Effector memory CD8-positive, alpha-beta T cell (primary cell): ENCODE results near the gene ARHGEF39.
"Not testable (repeated sequence)": the region's sequence is repeated elsewhere in the genome, so short reads cannot be mapped to it uniquely, and the experiment has no call there.

Experiments
- ATAC-seq: fragments of 150-1000 bp; cut with Tn5 transposase; replicated peaks from 2 replicates; pipeline ENCODE4 v1.10.0; 2021; ENCODE audit warnings: mild to moderate bottlenecking, moderate library complexity
- DNase-seq, 3 experiments: peaks; one replicate each; pipeline ENCODE4 v3.0.0; 2021
- H3K27ac Mint-ChIP-seq, 2 donors: one replicate each; pipeline ENCODE4 v1.8.0; 2022; ENCODE audit warnings: mild to moderate bottlenecking in 2 of 2, mixed read lengths in 2 of 2, moderate library complexity in 2 of 2
- H3K27me3 Mint-ChIP-seq, 2 donors: one replicate each; pipeline ENCODE4 v1.8.0; 2022; ENCODE audit warnings: mixed read lengths in 2 of 2
- H3K36me3 Mint-ChIP-seq: one replicate; pipeline ENCODE4 v1.8.0; 2022; ENCODE audit warnings: mild to moderate bottlenecking, moderate library complexity, mixed read lengths; ENCODE audit not compliant: insufficient read depth
- H3K4me1 Mint-ChIP-seq, 2 donors: one replicate each; pipeline ENCODE4 v1.8.0; 2022; ENCODE audit warnings: low read depth in 2 of 2, mixed read lengths in 2 of 2
- H3K4me3 Mint-ChIP-seq, 2 donors: one replicate each; pipeline ENCODE4 v1.8.0; 2022; ENCODE audit warnings: mild to moderate bottlenecking in 2 of 2, mixed read lengths in 2 of 2, moderate library complexity in 2 of 2
- H3K9me3 Mint-ChIP-seq, 2 donors: one replicate each; pipeline ENCODE4 v1.8.0; 2022; ENCODE audit warnings: mixed read lengths in 2 of 2

ARHGEF39 gene

GRCh38 chr9:35636877-35637246, 28.1 kb downstream of the ARHGEF39 start:
- peak overlapping the region in 1 of 2 donors; percentile 54 for H3K4me3 Mint-ChIP-seq
- ATAC-seq, H3K27me3 Mint-ChIP-seq, H3K36me3 Mint-ChIP-seq, H3K9me3 Mint-ChIP-seq, DNase-seq: not testable (repeated sequence)
- H3K4me1 Mint-ChIP-seq = peaks cover 48 to 53% of the 10 kb centered on the region in 2 donors
- H3K27ac Mint-ChIP-seq = peak overlapping the region; percentile 89 to 92

- Mint-ChIP-seq H3K4me3 (peak overlapping the region; percentile 31 to 54), H3K27ac (peak overlapping the region; percentile 89 to 92), H3K27me3 (no peaks in the 10 kb centered on the region), H3K36me3 (peaks cover 2% of the 10 kb centered on the region), H3K4me1 (peaks cover 48 to 53% of the 10 kb centered on the region in 2 donors), H3K9me3 (no peaks in the 10 kb centered on the region)
- no peak for DNase-seq
- ATAC-seq = peak; percentile 16
Observed at GRCh38 chr9:35636135-35636876, 28.7 kb downstream of the ARHGEF39 start.

- peak overlapping the region in 1 of 2 donors; percentile 54 for H3K4me3 Mint-ChIP-seq
- no peak for DNase-seq
- no peaks in the 10 kb centered on the region for H3K9me3 Mint-ChIP-seq
- no peak for ATAC-seq
- H3K27me3 Mint-ChIP-seq = no peaks in the 10 kb centered on the region
- peaks cover 45 to 53% of the 10 kb centered on the region in 2 donors for H3K4me1 Mint-ChIP-seq
- peaks cover 2% of the 10 kb centered on the region for H3K36me3 Mint-ChIP-seq
- H3K27ac Mint-ChIP-seq = peak overlapping the region; percentile 89 to 92
Observed at GRCh38 chr9:35635730-35636129, 29.3 kb downstream of the ARHGEF39 start.

- H3K9me3 Mint-ChIP-seq = no peaks in the 10 kb centered on the region
- no peak overlapping the region for H3K27ac Mint-ChIP-seq
- ATAC-seq = no peak
- no peak overlapping the region for H3K4me3 Mint-ChIP-seq
- peaks cover 5 to 7% of the 10 kb centered on the region in 2 donors for H3K4me1 Mint-ChIP-seq
- H3K27me3 Mint-ChIP-seq = no peaks in the 10 kb centered on the region
- DNase-seq = no peak
- no peaks in the 10 kb centered on the region for H3K36me3 Mint-ChIP-seq
Observed at GRCh38 chr9:35629597-35629996, 35.4 kb downstream of the ARHGEF39 start.

- ATAC-seq (no peak), DNase-seq (no peak)
- Mint-ChIP-seq H3K27ac (no peak overlapping the region), H3K4me1 (peaks cover 4 to 6% of the 10 kb centered on the region in 2 donors), H3K4me3 (no peak overlapping the region), H3K9me3 (no peaks in the 10 kb centered on the region), H3K36me3 (no peaks in the 10 kb centered on the region), H3K27me3 (no peaks in the 10 kb centered on the region)
Observed at GRCh38 chr9:35628389-35628991, 36.5 kb downstream of the ARHGEF39 start.

- H3K4me1 Mint-ChIP-seq = peaks cover 4 to 6% of the 10 kb centered on the region in 2 donors
- H3K9me3 Mint-ChIP-seq = no peaks in the 10 kb centered on the region
- no peak for ATAC-seq
- peak overlapping the region; percentile 2 to 35 for H3K27ac Mint-ChIP-seq
- H3K27me3 Mint-ChIP-seq = no peaks in the 10 kb centered on the region
- DNase-seq = no peak
- no peaks in the 10 kb centered on the region for H3K36me3 Mint-ChIP-seq
- no peak overlapping the region for H3K4me3 Mint-ChIP-seq
Observed at GRCh38 chr9:35627575-35627974, 37.4 kb downstream of the ARHGEF39 start.

- Mint-ChIP-seq H3K4me3 (peak overlapping the region; percentile 88 to 89), H3K27ac (peak overlapping the region; percentile 97 to 98), H3K4me1 (peaks cover 41 to 44% of the 10 kb centered on the region in 2 donors), H3K9me3 (no peaks in the 10 kb centered on the region), H3K36me3 (peaks cover 4% of the 10 kb centered on the region), H3K27me3 (no peaks in the 10 kb centered on the region)
- DNase-seq = no peak
- peak; percentile 24 for ATAC-seq
Observed at GRCh38 chr9:35619800-35620158, 45.2 kb downstream of the ARHGEF39 start.

GRCh38 chr9:35618854-35619799, 45.9 kb downstream of the ARHGEF39 start:
- Mint-ChIP-seq H3K27me3 (no peaks in the 10 kb centered on the region), H3K4me1 (peaks cover 40 to 44% of the 10 kb centered on the region in 2 donors), H3K36me3 (peaks cover 4% of the 10 kb centered on the region), H3K9me3 (no peaks in the 10 kb centered on the region), H3K4me3 (peak overlapping the region; percentile 88 to 89), H3K27ac (peak overlapping the region; percentile 97 to 98)
- DNase-seq (peak; percentile 50 to 57 (median 56)), ATAC-seq (peak; percentile 74)

- peaks cover 4% of the 10 kb centered on the region for H3K36me3 Mint-ChIP-seq
- no peak for DNase-seq
- peaks cover 40 to 44% of the 10 kb centered on the region in 2 donors for H3K4me1 Mint-ChIP-seq
- H3K27me3 Mint-ChIP-seq = no peaks in the 10 kb centered on the region
- H3K9me3 Mint-ChIP-seq = no peaks in the 10 kb centered on the region
- no peak for ATAC-seq
- peak within 1 kb of the TSS; percentile 88 to 89 for H3K4me3 Mint-ChIP-seq
- H3K27ac Mint-ChIP-seq = peak within 1 kb of the TSS; percentile 97 to 98
Observed at GRCh38 chr9:35618325-35618727, 46.7 kb downstream of the ARHGEF39 start, which contains the start of gene CD72. Gene CD72, minus strand, starts transcription at chr9:35618413. Its CDS starts 110 bp downstream, at chr9:35618303.

GRCh38 chr9:35617548-35617947, 47.4 kb downstream of the ARHGEF39 start:
- Mint-ChIP-seq H3K4me3 (peak overlapping the region; percentile 88 to 89), H3K36me3 (peaks cover 4% of the 10 kb centered on the region), H3K4me1 (peaks cover 40 to 44% of the 10 kb centered on the region in 2 donors)

GRCh38 chr9:35616681-35617459, 48.1 kb downstream of the ARHGEF39 start:
- H3K4me3 Mint-ChIP-seq = peak overlapping the region; percentile 88 to 89
- ATAC-seq (peak; percentile 59), DNase-seq (peak; percentile 65 to 70 (median 66))
- H3K27ac Mint-ChIP-seq = peak overlapping the region; percentile 97 to 98
- H3K27me3 Mint-ChIP-seq = no peaks in the 10 kb centered on the region
- H3K4me1 Mint-ChIP-seq = peaks cover 40 to 44% of the 10 kb centered on the region in 2 donors
- H3K36me3 Mint-ChIP-seq = peaks cover 4% of the 10 kb centered on the region
- H3K9me3 Mint-ChIP-seq = no peaks in the 10 kb centered on the region

More at GRCh38 chr9:35617548-35617947, 47.4 kb downstream of the ARHGEF39 start:
- ATAC-seq (no peak), DNase-seq (no peak)
- Mint-ChIP-seq H3K27me3 (no peaks in the 10 kb centered on the region), H3K27ac (peak overlapping the region; percentile 97 to 98), H3K9me3 (no peaks in the 10 kb centered on the region)

GRCh38 chr9:35615981-35616680, 48.9 kb downstream of the ARHGEF39 start:
- Mint-ChIP-seq H3K4me1 (peaks cover 44 to 50% of the 10 kb centered on the region in 2 donors), H3K27me3 (no peaks in the 10 kb centered on the region), H3K4me3 (peak overlapping the region; percentile 88 to 89), H3K9me3 (no peaks in the 10 kb centered on the region), H3K27ac (peak overlapping the region; percentile 97 to 98), H3K36me3 (peaks cover 4% of the 10 kb centered on the region)
- DNase-seq = no peak
- ATAC-seq = no peak
